ENCODE data around the gene FARS2. TPM values are rescaled to one million over a fixed set of nuclear protein-coding genes. Genes with fewer than 3 reads are reported as not detected.

The FARS2 gene
- total RNA-seq, 1 donor from 2014 or later, result 8.2 TPM

DNA sequence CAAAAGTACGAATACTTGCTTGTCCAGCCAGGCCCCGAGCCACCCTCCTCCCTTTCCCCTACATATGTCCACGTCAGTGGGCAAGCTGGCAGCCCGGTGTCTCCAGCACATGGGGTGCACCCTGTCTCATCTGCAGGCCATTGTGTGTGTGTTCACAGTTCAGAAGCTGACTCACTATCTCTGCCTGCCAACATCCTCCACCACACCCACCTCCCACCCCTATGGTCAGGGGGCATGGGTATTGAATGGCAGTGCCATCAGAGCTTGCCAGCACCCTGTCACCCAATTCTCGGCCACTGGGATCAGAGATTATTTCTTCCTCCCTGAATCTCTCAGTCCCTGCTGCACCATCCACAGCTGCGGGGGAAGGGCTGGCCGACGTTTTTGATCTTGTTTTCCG, 195.7 kb downstream of the FARS2 start:
- no peak for DNase-seq (ENCODE audit: low read depth)
- Histone ChIP-seq H3K36me3 (ENCODE audit: control insufficient read depth, insufficient read depth, low read length) (no peaks in the 10 kb centered on the region), H3K27me3 (ENCODE audit: control insufficient read depth, insufficient read depth, low read length) (no peaks in the 10 kb centered on the region), H3K4me3 (ENCODE audit: low read depth, low read length) (no peak overlapping the region)
- TF ChIP-seq, protein P1, sequence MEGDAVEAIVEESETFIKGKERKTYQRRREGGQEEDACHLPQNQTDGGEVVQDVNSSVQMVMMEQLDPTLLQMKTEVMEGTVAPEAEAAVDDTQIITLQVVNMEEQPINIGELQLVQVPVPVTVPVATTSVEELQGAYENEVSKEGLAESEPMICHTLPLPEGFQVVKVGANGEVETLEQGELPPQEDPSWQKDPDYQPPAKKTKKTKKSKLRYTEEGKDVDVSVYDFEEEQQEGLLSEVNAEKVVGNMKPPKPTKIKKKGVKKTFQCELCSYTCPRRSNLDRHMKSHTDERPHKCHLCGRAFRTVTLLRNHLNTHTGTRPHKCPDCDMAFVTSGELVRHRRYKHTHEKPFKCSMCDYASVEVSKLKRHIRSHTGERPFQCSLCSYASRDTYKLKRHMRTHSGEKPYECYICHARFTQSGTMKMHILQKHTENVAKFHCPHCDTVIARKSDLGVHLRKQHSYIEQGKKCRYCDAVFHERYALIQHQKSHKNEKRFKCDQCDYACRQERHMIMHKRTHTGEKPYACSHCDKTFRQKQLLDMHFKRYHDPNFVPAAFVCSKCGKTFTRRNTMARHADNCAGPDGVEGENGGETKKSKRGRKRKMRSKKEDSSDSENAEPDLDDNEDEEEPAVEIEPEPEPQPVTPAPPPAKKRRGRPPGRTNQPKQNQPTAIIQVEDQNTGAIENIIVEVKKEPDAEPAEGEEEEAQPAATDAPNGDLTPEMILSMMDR (IDR thresholded peaks at IDR 0.05; ENCODE audit: insufficient read depth, low read length, poor library complexity, severe bottlenecking), result no peak

DNA sequence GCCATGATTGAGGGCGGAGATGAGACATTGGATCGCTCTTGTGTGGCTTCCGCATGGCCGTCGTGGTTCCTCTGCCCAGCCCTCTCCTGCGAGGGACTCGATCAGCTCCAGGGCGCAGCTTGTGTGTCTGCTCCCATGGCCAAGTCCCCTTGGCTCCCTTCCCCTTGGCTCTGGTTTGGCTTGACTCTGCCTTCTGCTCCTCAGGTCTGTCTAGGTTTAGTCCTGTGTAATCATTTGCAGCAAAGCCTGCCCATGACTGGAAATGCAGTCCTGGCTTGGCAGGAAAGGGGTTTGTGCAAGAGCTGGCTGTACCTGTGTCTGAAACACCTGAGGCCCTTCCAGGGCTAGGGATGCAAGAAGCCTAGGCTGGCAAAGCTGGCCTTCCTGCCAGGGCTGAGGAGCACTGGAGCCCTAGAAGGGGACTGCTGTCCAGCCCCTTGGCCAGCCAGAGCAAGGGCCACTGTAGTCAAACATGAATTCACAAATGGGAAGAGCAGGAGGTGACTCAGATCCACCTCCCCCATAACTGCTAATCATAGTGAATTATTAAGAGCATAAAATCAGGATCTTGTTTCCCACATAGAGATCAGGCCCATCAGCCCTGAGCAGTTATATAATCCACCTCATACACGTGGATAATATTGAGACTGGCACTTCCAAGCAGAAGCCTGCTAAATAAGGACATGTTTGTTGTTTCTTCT, 196.8 kb downstream of the FARS2 start:
- H3K4me3 ChIP-seq (ENCODE audit: low read depth, low read length), result no peak overlapping the region
- no peaks in the 10 kb centered on the region for H3K27me3 ChIP-seq (ENCODE audit: control insufficient read depth, insufficient read depth, low read length)

DNA sequence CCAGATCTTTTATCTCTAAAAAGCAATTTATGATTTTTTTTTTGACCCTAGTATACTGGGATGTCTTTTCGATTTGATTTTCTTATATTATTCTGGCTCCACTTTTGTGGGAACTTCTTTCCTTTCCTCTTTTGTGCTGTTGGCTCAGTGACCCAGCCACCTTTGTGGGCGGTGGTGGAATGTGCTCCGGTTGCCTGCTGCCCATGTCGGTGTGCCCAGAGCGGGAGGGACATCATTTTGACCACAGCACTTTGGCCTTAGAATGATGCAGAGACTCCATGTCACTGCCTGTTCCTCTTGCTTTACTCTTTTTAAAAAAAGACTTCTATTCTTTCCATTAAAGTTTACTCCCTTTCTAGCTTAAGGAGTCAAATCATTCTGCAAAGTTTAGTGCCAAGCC, 198.0 kb downstream of the FARS2 start:
- DNase-seq (ENCODE audit: low read depth), result no peak
- Histone ChIP-seq H3K27me3 (ENCODE audit: control insufficient read depth, insufficient read depth, low read length) (no peaks in the 10 kb centered on the region), H3K4me3 (ENCODE audit: low read depth, low read length) (no peak overlapping the region), H3K36me3 (ENCODE audit: control insufficient read depth, insufficient read depth, low read length) (no peaks in the 10 kb centered on the region)
- TF ChIP-seq, protein P1 (IDR thresholded peaks at IDR 0.05; ENCODE audit: insufficient read depth, low read length, poor library complexity, severe bottlenecking), result no peak

More for the DNA sequence above, 196.8 kb downstream of the FARS2 start:
- DNase-seq (ENCODE audit: low read depth), result no peak
- H3K36me3 ChIP-seq (ENCODE audit: control insufficient read depth, insufficient read depth, low read length), result no peaks in the 10 kb centered on the region
- TF ChIP-seq, protein P1 (IDR thresholded peaks at IDR 0.05; ENCODE audit: insufficient read depth, low read length, poor library complexity, severe bottlenecking), result no peak

DNA sequence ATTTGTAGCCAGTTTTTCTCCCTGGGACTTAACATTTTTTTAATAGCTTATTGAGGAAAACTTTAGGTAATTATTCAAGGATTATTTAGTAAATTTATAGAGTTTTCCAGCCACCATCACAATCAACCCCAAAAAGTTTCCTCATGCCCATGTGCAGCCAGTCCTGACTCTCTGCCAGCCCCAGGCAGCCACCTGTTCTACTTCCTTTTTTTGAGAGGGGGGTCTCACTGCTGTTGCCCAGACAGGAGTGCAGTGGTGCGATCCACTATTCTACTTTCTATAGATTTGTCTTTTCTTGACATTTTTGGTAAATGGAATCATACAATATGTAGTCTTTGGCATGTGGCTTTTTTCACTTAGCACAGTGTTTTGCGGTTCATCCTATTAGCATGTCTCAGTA, 200.1 kb downstream of the FARS2 start:
- no peak for DNase-seq (ENCODE audit: low read depth)
- Histone ChIP-seq H3K4me3 (ENCODE audit: low read depth, low read length) (no peak overlapping the region), H3K27me3 (ENCODE audit: control insufficient read depth, insufficient read depth, low read length) (no peaks in the 10 kb centered on the region), H3K36me3 (ENCODE audit: control insufficient read depth, insufficient read depth, low read length) (no peaks in the 10 kb centered on the region)
- TF ChIP-seq, protein P1 (IDR thresholded peaks at IDR 0.05; ENCODE audit: insufficient read depth, low read length, poor library complexity, severe bottlenecking), result no peak

DNA sequence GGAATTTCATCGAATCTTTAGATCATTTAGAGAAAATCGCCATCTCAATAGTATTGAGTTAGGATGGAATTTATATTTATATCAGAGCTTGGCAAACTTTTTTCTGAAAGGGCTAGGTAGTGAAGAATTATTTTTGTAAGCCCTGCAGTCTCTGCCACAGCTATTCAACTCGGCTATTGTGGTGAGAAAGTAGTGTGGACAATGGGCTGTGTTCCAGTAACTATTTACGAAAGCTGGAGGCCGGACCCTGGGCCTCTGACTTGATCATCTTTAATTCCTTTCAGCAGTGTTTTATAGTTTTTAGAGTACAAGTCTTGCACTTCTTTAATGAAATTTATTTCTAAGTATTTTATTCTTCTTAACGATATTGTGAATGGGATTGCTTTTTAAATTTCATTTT, 201.5 kb downstream of the FARS2 start:
- TF ChIP-seq, protein P1 (IDR thresholded peaks at IDR 0.05; ENCODE audit: insufficient read depth, low read length, poor library complexity, severe bottlenecking), result no peak
- Histone ChIP-seq H3K36me3 (ENCODE audit: control insufficient read depth, insufficient read depth, low read length) (no peaks in the 10 kb centered on the region), H3K4me3 (ENCODE audit: low read depth, low read length) (no peak overlapping the region), H3K27me3 (ENCODE audit: control insufficient read depth, insufficient read depth, low read length) (no peaks in the 10 kb centered on the region)
- DNase-seq (ENCODE audit: low read depth), result no peak

GRCh38 chr6:5463690-5464089, 202.4 kb downstream of the FARS2 start:
- no peaks in the 10 kb centered on the region for H3K27me3 ChIP-seq (ENCODE audit: control insufficient read depth, insufficient read depth, low read length)
- H3K4me3 ChIP-seq (ENCODE audit: low read depth, low read length), result no peak overlapping the region
- no peak for DNase-seq (ENCODE audit: low read depth)
- H3K36me3 ChIP-seq (ENCODE audit: control insufficient read depth, insufficient read depth, low read length), result no peaks in the 10 kb centered on the region
- TF ChIP-seq, protein P1 (IDR thresholded peaks at IDR 0.05; ENCODE audit: insufficient read depth, low read length, poor library complexity, severe bottlenecking), result no peak

Data from kidney epithelial cell (primary cell).